ENCODE results near the gene SERPIND1. TPM values are rescaled to one million over a fixed set of nuclear protein-coding genes. Genes with fewer than 3 reads are reported as not detected.
"Not testable (repeated sequence)": the region's sequence is repeated elsewhere in the genome, so short reads cannot be mapped to it uniquely, and the experiment has no call there.

The SERPIND1 gene
- not detected in 2 replicates for total RNA-seq

- no peaks in the 10 kb centered on the region for H3K27me3 Mint-ChIP-seq (ENCODE audit: low read depth)
- H3K4me3 Mint-ChIP-seq (ENCODE audit: low read depth) = no peak within 1 kb of the TSS
- intact Hi-C loops (cut with micrococcal nuclease) = no loop called here
- H3K4me1 Mint-ChIP-seq (ENCODE audit: low read depth) = peaks cover 6% of the 10 kb centered on the region
- H3K36me3 Mint-ChIP-seq (ENCODE audit: low read depth) = peaks cover 8% of the 10 kb centered on the region
- H3K9me3 Mint-ChIP-seq = no peaks in the 10 kb centered on the region
- no peak within 1 kb of the TSS for H3K27ac Mint-ChIP-seq
- no peak for DNase-seq (ENCODE audit: low spot score)
Measured at GRCh38 chr22:20773793-20774212, at the start of gene SERPIND1. TSS of gene SERPIND1 (plus strand) at chr22:20774113. CDS start at chr22:20779313, 5,200 bp downstream.

- Mint-ChIP-seq H3K36me3 (ENCODE audit: low read depth) (peaks cover 30% of the 10 kb centered on the region), H3K4me1 (ENCODE audit: low read depth) (no peaks in the 10 kb centered on the region), H3K9me3 (no peaks in the 10 kb centered on the region), H3K27me3 (ENCODE audit: low read depth) (no peaks in the 10 kb centered on the region), H3K27ac (no peak overlapping the region), H3K4me3 (ENCODE audit: low read depth) (no peak overlapping the region)
- DNase-seq (ENCODE audit: low spot score) = no peak
- intact Hi-C loops (cut with micrococcal nuclease) = no loop called here
Measured at GRCh38 chr22:20724676-20725454, 49.0 kb upstream of the SERPIND1 start.

- Mint-ChIP-seq H3K27me3 (ENCODE audit: low read depth) (no peaks in the 10 kb centered on the region), H3K4me3 (ENCODE audit: low read depth) (no peak overlapping the region), H3K36me3 (ENCODE audit: low read depth) (peaks cover 27% of the 10 kb centered on the region)
Measured at GRCh38 chr22:20725987-20726558, 47.8 kb upstream of the SERPIND1 start.

GRCh38 chr22:20727118-20728015, 46.5 kb upstream of the SERPIND1 start:
- H3K4me3 Mint-ChIP-seq (ENCODE audit: low read depth) = no peak overlapping the region
- intact Hi-C loops (cut with micrococcal nuclease) = no loop called here
- H3K9me3 Mint-ChIP-seq = no peaks in the 10 kb centered on the region
- H3K36me3 Mint-ChIP-seq (ENCODE audit: low read depth) = peaks cover 23% of the 10 kb centered on the region
- no peaks in the 10 kb centered on the region for H3K4me1 Mint-ChIP-seq (ENCODE audit: low read depth)
- H3K27ac Mint-ChIP-seq = no peak overlapping the region
- DNase-seq (ENCODE audit: low spot score) = no peak
- no peaks in the 10 kb centered on the region for H3K27me3 Mint-ChIP-seq (ENCODE audit: low read depth)

More at GRCh38 chr22:20725987-20726558, 47.8 kb upstream of the SERPIND1 start:
- H3K4me1 Mint-ChIP-seq (ENCODE audit: low read depth) = no peaks in the 10 kb centered on the region
- no peak overlapping the region for H3K27ac Mint-ChIP-seq
- H3K9me3 Mint-ChIP-seq = no peaks in the 10 kb centered on the region
- DNase-seq (ENCODE audit: low spot score) = no peak
- intact Hi-C loops (cut with micrococcal nuclease) = no loop called here

- Mint-ChIP-seq H3K4me3 (ENCODE audit: low read depth) (no peak overlapping the region), H3K4me1 (ENCODE audit: low read depth) (no peaks in the 10 kb centered on the region), H3K36me3 (ENCODE audit: low read depth) (peaks cover 24% of the 10 kb centered on the region), H3K27me3 (ENCODE audit: low read depth) (no peaks in the 10 kb centered on the region), H3K9me3 (no peaks in the 10 kb centered on the region), H3K27ac (no peak overlapping the region)
- DNase-seq (ENCODE audit: low spot score) = no peak
- intact Hi-C loops (cut with micrococcal nuclease) = no loop called here
Measured at GRCh38 chr22:20728523-20729190, 45.3 kb upstream of the SERPIND1 start.

- H3K9me3 Mint-ChIP-seq = no peaks in the 10 kb centered on the region
- H3K27ac Mint-ChIP-seq = no peak overlapping the region
- no peak overlapping the region for H3K4me3 Mint-ChIP-seq (ENCODE audit: low read depth)
- H3K4me1 Mint-ChIP-seq (ENCODE audit: low read depth) = no peaks in the 10 kb centered on the region
- H3K36me3 Mint-ChIP-seq (ENCODE audit: low read depth) = peaks cover 24% of the 10 kb centered on the region
- H3K27me3 Mint-ChIP-seq (ENCODE audit: low read depth) = no peaks in the 10 kb centered on the region
- intact Hi-C loops (cut with micrococcal nuclease) = no loop called here
- no peak for DNase-seq (ENCODE audit: low spot score)
Measured at GRCh38 chr22:20729194-20729593, 44.7 kb upstream of the SERPIND1 start.

GRCh38 chr22:20732431-20732830, 41.5 kb upstream of the SERPIND1 start:
- H3K27me3 Mint-ChIP-seq (ENCODE audit: low read depth); H3K9me3 Mint-ChIP-seq; H3K4me1 Mint-ChIP-seq (ENCODE audit: low read depth); H3K27ac Mint-ChIP-seq; intact Hi-C loops (cut with micrococcal nuclease); DNase-seq (ENCODE audit: low spot score); H3K4me3 Mint-ChIP-seq (ENCODE audit: low read depth): not testable (repeated sequence)
- peaks cover 11% of the 10 kb centered on the region for H3K36me3 Mint-ChIP-seq (ENCODE audit: low read depth)

- intact Hi-C loops (cut with micrococcal nuclease); H3K4me1 Mint-ChIP-seq (ENCODE audit: low read depth); H3K9me3 Mint-ChIP-seq; DNase-seq (ENCODE audit: low spot score); H3K27ac Mint-ChIP-seq; H3K4me3 Mint-ChIP-seq (ENCODE audit: low read depth); H3K27me3 Mint-ChIP-seq (ENCODE audit: low read depth): not testable (repeated sequence)
- peaks cover 21% of the 10 kb centered on the region for H3K36me3 Mint-ChIP-seq (ENCODE audit: low read depth)
Measured at GRCh38 chr22:20735356-20736162, 38.4 kb upstream of the SERPIND1 start.

GRCh38 chr22:20736891-20737290, 37.0 kb upstream of the SERPIND1 start:
- not testable (repeated sequence) for H3K27me3 Mint-ChIP-seq (ENCODE audit: low read depth)

GRCh38 chr22:20738394-20739089, 35.4 kb upstream of the SERPIND1 start:
- H3K27ac Mint-ChIP-seq = peak overlapping the region; percentile 6

More at GRCh38 chr22:20736891-20737290, 37.0 kb upstream of the SERPIND1 start:
- H3K9me3 Mint-ChIP-seq; intact Hi-C loops (cut with micrococcal nuclease); H3K4me1 Mint-ChIP-seq (ENCODE audit: low read depth); H3K4me3 Mint-ChIP-seq (ENCODE audit: low read depth); DNase-seq (ENCODE audit: low spot score); H3K27ac Mint-ChIP-seq: not testable (repeated sequence)
- peaks cover 31% of the 10 kb centered on the region for H3K36me3 Mint-ChIP-seq (ENCODE audit: low read depth)

GRCh38 chr22:20740222-20740951, 33.5 kb upstream of the SERPIND1 start:
- Mint-ChIP-seq H3K4me3 (ENCODE audit: low read depth) (no peak overlapping the region), H3K27ac (no peak overlapping the region), H3K27me3 (ENCODE audit: low read depth) (no peaks in the 10 kb centered on the region), H3K4me1 (ENCODE audit: low read depth) (peaks cover 1% of the 10 kb centered on the region), H3K36me3 (ENCODE audit: low read depth) (peaks cover 45% of the 10 kb centered on the region), H3K9me3 (no peaks in the 10 kb centered on the region)
- intact Hi-C loops (cut with micrococcal nuclease) = no loop called here
- DNase-seq (ENCODE audit: low spot score) = no peak

More at GRCh38 chr22:20738394-20739089, 35.4 kb upstream of the SERPIND1 start:
- Mint-ChIP-seq H3K36me3 (ENCODE audit: low read depth) (peaks cover 36% of the 10 kb centered on the region), H3K4me3 (ENCODE audit: low read depth) (no peak overlapping the region), H3K4me1 (ENCODE audit: low read depth) (peaks cover 1% of the 10 kb centered on the region), H3K9me3 (no peaks in the 10 kb centered on the region), H3K27me3 (ENCODE audit: low read depth) (no peaks in the 10 kb centered on the region)
- DNase-seq (ENCODE audit: low spot score) = no peak
- intact Hi-C loops (cut with micrococcal nuclease) = no loop called here

Measured in activated T-helper 2 cell treated with anti-CD3 and anti-CD28 coated beads, Interferon-gamma antibody, Interleukin-2, Interleukin-4, amounts not matched to agents 10 μg/mL and 5 μg/mL and 100 μg/mL, durations not matched to agents 14 hours and 24 hours and 36 hours (primary cell).